ENCODE results near the gene NKTR.
A peak's percentile ranks its signal among the peaks of the same experiment; 100 is the strongest.

The NKTR gene

DNA sequence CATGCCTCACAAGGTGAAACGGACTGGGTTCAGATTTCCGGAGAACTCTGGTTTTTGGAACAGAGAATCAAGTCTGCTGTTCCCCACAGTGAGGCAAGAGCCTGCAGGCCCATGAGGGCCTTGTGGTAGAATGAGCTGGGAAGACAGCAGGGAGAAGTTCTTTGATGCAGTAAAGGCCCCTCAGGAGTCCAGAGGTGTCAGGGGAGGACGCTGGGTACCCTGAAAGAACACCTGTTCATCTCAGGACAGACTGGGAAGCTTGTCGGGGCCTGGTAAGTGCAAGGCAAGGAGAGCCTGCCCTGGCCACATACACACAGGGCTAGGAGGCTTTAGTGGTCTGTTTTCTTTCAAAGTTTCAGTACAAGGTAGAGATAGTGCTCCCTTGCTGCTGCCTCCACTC lies 49.3 kb downstream of the NKTR start:
- DNase-seq: no peak

DNA sequence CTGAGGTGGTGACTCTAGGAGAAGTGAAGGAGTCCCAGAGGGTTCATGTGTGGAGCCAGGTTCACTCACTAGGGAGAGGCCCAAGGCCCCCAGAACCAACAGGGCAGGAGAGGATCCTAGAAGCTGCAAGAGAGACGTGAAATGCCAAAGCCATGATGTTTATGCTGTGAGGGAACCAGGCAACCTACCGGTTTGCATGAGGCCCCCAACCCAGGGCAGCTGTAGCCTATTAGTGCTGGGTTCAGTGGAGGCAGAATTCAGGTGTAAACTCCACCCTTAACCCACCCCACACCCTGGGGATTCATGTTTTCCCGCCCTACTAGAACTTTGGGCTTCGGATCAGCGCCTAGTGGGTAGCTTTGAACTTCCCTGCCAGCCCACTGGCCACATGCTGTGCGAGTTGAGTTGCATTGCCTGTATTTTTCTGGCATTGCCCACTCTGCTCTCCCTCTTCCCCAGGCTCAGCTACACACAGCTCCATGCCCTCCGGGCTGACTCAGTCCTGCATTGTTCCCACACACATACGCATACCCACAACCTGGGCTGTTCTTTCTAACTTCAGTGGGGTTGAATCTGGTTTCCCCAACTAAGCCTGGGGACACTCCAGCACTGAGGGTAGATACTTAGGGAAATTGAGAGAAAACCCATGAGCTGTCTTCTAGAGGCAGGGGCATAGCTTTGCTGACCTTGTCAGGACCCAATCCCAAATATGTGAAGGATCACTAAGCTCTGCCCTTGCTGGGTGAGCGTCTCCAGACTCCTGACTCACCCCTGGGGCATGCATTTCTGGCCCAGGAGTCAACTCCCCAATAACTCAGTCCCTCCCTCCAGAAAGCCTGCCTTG lies 51.0 kb downstream of the NKTR start:
- DNase-seq: no peak

DNA sequence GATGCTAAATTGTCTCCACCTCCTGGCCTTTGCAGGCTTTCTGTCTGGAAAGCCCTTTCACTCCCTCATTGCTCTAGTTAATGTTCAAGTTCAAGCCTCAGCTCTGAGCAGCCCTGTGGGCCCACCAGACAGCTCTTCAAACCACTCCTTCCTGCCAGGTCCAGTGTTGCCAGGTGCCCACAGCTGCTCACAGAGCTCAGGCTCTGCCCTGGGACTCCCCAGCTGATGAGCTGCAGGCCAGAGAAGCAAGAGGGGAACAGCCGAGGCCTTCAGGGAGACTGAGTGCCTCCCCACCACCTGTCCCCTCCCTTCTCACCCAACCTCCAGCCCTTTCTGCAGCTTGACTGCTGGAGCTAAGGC lies 51.7 kb downstream of the NKTR start:
- no peak for DNase-seq

DNA sequence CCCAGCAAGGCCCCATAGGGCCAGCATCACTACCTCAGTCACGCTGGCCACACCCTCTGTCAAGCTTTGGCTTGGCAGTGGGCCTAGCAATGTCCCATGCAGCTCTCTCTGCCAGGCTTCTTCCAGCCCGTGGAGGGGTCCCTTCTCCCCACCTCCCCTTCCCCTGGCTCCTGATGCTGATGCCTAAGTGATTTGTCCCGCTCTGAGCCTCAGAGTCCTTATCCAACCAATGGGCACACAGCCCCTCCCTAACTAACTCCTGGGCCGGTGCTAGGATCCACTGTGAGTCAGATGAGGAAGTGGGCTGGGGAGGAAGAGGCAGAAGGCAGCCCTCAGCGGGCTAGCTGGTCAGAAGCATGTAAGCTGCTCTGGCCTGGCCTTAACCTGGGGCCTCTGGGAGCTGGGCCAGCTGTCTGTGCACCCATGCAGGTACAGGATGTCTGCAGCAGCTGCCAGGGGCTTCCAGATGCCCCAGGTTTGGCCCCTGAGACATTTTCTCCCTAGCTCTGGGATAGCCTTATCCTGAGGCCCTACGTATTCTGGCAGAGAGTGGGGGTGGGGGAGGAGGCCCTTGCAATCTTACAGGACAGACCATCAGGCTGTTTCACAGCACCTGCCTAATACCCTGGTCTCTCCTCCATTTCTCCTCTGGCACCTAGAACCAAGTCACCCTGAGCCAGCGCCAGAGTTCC lies 52.3 kb downstream of the NKTR start:
- no peak for DNase-seq

DNA sequence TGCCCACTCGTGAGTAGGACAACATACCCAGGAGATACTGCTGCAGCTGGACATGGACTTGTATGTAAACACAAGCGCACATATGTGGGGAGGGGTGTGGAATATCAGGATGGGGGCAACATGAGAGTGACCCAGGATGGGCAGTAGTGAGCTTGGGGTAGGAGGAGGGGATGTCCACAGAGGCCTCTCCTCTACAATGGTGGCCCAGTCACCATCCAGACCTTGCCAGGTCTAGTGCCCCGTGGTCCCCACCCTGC lies 52.7 kb downstream of the NKTR start:
- no peak for DNase-seq

DNA sequence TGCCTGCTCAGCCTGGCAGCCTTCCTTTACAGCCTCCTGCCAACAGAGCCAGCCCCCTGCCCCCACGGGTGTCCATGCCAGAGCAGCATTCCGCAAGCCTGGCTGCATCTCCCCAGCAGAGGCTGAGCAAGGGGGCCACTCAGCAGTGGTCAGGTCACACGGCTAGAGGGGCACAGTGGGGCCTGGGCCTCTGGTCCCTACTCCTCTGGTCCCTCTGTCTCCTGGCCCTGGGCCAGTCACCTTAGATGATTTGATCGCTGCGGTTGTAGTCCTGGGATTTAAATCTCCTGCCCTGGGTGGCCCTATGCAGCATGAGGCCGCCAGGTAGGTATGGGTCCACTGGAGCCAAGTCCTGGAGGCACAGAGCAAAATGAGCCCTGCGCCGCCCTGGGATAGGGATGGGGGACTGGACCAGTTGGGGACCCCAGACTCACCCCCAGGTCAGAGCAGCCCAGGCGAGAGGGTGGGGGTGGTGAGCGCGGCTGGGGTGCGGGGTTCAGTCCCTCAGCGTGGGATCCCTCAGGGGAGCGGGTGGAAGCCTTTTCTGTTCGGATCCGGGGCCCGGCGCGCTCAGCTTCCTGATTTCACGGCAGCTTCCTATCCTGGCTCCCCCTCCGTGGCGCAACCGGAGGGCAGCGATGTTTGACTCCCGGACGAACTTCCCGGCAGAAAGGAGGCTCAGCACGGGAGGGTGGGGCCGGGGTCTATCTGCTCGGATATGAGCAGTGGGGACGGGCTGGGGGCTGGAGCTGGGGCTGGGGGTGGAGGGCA lies 53.3 kb downstream of the NKTR start, which contains the start of gene ZBTB47:
ZBTB47 (plus strand) TSS at position 138 of the 771 bp plus-strand sequence. CDS start 4,659 bp downstream, outside the sequence.
- DNase-seq: peak; percentile 34

DNA sequence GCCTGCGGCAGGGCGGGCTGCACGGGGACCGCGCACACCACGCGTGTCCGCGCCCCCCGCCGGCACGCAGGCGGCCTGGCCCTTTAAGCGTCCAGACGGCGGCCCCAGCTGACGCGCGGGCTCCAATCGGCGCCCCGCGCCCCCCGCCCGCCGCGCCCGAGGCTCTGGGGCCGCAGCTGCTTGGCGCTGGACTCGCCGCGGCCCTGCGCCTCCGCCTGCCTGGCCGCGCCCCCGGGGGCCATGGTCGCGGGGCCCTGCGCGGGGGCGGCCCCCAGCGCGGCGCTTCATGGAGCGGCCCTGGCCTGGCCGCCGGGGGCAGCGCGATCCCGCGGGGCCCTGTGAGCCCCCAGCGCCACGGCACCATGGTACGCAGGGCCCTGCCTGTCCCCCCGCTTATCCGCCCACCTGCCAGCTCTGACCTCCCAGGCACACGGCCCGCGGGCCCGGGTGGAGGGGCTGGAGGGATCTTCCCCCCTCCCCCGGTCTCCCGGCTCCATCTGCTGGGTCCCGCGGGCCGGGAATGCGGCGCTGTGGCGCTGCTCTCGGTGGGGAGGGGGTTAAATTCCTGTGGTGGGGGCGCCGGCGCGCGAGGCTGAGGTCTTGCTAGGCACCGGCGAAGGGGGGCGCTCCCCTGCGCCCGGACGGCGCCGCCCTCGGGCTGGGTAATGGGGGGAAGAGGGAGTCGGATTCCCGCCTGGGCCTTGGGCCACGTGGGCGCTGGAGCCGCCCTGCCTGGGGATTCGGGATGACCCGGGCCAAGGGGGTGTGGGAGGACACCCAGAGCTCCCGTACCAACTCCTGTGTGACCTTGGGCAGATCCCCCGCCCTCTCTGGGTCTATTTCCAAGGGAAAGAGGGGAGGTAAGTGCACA lies 54.1 kb downstream of the NKTR start:
- DNase-seq: peak; percentile 74

DNA sequence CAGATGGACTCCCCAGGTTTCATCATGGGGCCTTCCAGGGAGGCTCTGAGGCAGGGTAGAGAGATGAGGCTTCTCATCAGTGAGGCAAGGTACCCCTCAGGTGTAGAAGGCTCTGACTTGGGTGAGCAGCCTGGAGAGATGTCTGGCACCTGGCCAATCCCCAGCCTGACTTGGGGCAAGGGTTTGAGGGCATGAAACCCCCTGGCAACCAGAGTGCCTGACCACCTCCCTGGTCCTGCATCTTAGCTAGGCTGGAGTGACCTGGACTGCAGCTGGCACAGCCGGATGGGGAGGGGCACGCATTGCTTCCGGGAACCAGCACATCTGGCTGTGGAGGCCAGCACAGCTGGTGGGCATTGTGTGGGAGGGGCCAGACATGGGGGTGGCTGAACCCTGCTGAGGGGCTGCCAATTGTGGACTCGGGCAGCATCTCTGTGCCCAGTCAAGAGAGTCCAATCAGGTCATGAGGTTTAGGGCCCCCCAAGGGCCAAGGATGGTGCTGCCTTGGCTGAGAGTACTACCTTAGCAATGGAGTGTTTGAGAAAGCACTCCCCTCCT lies 54.9 kb downstream of the NKTR start:
- no peak for DNase-seq

DNA sequence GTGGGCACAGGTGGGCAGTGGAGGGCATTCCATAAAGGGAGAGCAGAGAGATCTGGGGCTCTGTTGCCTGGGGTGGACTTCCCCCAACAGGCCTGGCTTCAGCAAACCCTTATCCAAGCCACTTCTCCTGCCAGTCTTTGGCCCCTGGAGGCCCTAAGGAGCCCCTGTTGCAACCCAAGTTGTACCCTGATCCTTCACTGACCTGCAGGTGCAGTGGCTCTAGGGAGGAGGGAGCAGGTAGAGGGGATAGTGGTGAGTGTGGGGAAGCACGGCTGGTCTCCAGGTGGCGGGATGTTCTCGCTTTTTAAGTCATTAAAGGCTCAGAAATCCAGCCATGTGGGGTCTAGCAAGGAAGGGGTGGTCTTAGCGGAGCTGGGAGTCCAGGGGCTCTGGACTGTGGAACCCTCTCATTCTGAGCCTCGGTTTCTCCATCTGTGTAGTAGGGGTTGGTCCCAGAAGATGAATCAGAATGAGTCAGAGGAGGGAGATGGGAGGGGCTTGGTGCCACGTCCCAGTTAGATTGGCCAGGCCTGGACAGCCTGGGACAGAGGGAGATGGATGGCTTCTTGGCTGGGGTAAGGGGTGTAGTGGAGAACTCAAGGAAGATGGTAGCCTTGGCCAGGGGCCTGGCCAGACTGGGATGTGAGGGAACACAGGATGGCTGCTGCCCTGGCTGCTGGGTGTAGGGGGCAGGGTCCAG lies 55.6 kb downstream of the NKTR start:
- no peak for DNase-seq

DNA sequence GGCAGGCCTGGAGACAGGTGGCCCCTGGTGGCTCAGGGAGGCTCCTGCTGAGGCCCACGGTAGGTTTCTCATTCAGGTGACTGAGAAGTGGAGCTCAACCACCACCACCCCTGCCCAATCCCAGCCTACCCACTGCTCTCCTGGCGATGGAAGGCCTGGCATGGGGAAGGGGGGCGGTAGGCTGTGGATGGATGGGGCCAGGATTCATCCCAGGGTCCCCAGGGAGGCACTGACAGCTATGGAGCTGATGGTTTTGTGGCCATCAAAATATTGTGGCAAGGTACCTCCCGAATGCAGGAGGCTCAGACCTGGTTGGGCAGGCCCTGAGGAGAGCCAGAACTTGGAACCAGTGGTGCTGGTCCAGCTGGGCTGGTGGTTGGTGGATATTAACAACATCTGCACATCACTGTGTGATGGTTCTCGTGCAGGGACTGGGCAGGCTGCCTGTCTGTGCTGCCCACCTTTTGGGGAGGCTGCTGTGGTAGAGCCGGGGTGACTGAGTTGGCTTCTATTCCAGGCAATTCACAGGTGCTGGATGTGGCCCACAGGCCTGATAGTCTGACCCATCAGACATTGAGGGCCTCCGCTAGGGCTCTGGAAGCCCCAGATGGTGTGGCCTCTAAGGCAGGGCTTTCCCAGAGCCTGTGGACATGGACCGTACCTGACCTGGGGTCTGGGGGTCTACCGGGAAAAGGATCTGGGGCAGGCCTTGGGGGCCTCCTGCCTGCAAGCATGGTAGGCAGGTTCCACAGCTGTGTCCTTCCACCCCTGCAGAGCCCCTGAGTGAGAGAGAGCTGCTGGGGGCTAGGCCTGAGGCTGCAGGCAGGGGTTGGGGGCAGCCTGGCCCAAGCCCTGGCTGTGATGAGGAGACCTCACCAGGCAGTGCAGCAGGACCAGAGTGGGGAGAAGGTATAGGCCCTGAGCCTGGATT lies 56.5 kb downstream of the NKTR start:
- no peak for DNase-seq

DNA sequence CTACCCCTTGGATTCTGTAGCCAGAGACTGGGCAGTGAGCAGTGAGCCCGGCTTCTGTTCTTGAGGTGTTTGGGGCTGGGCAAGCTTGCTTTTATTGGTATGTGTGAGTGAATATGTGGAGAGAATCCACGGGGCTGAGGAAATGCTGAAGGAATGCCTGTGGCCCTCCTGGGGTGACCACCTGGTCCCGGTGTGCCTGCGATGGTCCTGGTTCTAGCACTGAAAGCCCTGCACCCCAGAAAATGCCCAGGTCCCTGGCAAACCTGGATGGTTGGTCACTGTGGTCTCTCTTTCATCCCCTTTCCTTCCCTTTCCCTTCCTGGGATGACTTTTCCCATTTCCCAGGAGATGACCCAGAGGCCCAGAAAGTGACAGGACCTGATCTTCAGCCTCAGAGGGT lies 57.2 kb downstream of the NKTR start:
- no peak for DNase-seq

DNA sequence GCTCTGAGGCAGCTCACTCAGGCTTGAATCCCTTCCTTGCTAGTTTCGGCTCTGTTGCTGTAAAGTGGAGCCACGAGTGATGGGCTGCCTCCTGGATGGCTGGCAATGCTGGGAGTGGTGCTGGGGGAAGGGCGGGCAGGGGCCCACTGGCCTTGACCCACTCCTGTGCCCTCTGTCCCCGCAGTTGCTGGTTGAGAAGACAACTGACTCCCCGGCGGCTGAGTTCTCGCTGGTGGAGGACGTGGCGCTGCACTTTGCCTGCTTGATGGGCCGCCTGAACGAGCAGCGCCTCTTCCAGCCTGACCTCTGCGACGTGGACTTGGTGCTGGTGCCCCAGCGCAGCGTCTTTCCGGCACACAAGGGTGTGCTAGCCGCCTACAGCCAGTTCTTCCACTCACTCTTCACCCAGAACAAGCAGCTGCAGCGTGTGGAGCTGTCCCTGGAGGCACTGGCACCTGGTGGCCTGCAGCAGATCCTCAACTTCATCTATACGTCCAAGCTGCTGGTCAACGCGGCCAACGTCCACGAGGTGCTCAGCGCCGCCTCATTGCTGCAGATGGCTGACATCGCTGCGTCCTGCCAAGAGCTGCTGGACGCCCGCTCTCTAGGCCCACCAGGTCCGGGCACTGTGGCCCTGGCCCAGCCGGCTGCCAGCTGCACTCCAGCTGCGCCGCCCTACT lies 57.7 kb downstream of the NKTR start:
- no peak for DNase-seq

DNA sequence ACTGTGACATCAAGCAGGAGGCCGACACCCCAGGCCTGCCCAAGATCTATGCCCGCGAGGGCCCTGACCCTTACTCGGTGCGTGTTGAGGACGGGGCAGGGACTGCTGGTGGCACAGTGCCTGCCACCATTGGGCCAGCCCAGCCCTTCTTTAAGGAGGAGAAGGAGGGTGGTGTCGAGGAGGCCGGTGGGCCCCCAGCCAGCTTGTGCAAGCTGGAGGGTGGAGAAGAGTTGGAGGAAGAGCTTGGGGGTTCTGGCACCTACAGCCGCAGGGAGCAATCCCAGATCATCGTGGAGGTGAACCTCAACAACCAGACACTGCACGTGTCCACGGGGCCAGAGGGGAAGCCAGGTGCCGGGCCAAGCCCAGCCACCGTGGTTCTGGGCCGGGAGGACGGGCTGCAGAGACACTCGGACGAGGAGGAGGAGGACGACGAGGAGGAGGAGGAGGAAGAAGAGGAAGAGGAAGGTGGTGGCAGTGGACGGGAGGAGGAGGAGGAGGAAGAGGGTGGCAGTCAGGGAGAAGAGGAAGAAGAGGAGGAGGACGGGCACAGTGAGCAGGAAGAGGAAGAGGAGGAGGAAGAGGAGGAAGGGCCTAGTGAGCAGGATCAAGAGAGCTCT lies 58.4 kb downstream of the NKTR start:
- no peak for DNase-seq

DNA sequence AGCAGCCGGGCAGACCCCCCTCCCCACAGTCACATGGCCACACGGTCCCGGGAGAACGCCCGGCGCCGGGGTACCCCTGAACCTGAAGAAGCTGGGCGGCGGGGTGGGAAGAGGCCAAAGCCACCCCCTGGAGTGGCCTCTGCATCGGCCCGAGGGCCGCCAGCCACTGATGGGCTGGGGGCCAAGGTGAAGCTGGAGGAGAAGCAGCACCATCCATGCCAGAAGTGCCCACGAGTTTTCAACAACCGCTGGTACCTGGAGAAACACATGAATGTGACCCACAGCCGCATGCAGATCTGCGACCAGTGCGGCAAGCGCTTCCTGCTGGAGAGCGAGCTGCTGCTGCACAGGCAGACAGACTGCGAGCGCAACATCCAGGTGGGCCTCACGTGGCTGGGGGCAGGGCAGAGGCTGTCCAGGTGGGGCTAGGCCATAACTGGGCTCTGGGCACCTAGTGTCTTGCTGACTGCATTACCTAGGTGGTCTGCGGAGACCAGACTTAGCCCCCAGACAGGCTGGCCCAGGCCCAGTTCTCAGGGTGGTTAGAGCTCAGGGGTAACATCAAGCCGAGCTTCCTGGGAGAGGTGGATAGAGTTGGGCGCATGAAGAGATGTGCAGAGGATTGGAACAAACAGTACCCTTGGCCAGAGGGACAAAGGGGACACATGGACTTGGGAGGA lies 59.1 kb downstream of the NKTR start:
- DNase-seq: no peak

DNA sequence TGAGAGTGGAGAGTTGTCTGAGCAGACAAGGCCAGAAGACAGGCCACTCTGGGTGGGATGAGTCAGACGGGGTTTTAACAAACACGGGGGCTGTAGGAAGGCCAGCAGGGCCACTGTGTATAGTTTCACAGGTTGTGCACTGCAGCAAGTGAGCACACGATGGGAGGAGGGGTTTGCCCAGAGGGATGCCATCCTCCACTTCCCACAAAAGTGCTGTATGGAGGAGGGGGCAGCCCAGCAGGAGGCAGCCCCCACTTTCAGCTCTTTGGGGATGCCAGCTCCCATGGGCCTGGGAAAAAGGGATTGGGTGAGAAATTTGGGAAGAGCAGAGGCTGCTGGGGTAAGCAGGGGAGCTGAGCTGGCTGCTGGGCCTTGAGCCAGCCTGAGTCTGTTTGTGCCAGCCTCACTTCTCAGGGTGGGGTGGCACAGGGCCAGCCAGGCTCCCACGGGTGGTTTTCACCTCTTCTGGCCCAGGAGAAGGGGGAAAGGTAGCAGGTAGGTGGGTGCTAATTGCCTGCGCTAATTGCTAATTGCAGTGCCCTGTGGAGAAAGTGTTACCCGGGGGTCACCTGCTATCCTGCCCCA lies 59.7 kb downstream of the NKTR start:
- no peak for DNase-seq

DNA sequence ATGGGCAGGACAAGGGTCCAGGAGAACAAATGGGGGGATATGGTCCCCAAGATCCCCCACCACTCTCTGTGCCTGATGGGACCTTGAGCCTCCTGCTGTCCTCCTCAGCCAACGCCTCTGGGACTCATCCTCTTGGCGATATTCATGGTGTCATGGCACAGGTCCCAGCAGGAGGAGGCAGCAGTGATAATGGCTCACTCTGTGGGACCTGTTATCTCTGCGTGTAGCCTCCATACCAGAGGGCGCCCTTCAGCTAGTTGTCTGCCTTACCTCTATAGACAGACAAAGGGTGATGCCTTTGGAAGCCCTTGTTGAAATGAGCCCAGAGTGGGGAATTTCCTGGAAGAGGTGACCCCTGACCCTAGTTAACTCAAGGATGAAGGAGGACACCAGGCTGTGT lies 60.4 kb downstream of the NKTR start:
- no peak for DNase-seq

DNA sequence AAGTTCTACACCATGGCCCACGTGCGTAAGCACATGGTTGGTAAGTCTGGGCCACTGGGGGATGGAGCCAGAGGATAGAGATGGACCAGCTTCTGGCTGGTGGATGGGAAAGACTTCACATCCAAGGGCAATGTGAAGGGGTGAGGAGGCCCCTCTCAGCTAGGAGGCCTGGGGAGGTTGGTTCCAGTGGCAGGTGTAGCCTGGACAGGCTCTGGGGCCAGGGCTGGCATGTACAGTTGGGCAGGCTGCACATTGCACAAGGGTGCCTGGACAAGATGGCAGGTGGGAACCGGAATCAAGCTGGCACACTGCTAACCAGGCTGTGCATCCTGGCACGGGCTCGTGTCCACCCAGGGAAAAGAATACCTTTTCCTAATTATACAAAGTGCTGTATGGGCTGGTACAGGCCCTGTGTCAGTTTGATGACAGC lies 61.1 kb downstream of the NKTR start:
- no peak for DNase-seq
